ENCODE results near the gene POLR2A.
"Not testable (repeated sequence)": the region's sequence is repeated elsewhere in the genome, so short reads cannot be mapped to it uniquely, and the experiment has no call there.

Gene POLR2A

DNA sequence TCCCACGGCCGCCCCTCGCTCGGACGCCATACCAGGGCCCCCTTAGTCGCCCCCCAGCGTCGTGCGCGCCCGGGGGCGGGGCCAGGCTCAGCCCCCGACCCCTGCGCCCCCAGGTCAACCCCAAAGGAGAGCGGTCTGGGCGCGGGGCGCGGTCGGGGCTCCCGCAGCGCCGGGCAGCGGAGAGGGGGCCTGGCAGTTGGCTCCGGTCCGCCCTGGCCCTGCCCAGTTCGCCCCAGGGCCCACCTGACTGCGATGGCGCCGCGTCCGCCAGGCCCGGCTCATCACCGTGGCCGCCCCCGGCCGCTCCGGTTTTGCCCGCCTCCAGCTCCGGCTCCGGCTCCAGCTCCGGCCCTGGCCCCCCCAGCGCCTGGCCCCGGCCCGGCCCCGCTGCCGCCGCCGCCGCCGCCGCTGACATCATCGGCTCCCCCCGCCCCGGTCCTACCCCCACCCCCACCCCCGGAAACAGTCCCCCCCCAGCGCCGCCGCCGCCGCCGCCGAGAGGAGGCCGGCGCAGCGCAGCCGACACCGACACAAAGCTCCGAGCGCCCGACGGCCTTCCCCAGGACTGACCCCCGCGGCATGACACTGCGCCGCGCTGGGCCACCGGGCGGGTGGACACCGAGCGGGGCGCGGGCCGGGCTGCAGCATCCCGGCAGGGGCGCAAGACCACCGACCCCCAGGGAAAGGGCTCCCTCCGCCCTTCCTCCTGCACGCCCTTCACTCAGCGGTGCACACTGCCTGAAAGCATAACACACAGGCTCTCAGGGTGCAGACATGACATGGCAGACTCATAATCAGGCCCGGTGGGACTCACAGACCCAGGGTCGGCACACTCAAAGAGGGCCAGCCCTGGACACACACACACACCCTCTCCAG lies 4.7 kb upstream of the POLR2A start, which contains the start of gene ZBTB4:
Gene ZBTB4 (minus strand): TSS at position 419 of the 876 bp plus-strand sequence. CDS start 12,830 bp downstream, outside the sequence.
- no peak for DNase-seq (ENCODE audit: low read depth)

GRCh38 chr17:7480089-7480384 lies 4.1 kb upstream of the POLR2A start:
- DNase-seq (ENCODE audit: low read depth): no peak

DNA sequence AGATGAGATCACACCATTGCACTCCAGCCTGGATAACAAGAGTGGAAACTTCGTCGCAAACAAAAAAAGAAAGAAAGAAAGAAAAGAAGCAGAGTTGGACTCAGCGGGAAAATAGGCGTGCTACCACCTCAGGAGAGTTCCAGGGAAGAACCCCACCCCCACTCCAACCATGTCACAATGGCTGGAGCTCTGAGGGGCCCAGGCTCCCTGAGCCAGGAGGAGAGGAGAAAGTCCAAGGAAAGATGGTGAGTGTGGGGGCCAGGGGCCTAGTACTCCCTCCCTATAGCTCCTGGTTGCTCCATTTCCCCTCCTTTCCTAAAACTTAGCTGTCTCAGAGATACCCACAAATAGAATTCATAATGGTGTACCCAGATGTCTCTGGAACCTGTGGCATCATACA lies 2.9 kb upstream of the POLR2A start, which contains the start of gene SLC35G6:
Gene SLC35G6 (plus strand): TSS at position 172 of the 400 bp plus-strand sequence. CDS start 71 bp downstream, at position 243.
- DNase-seq (ENCODE audit: low read depth): not testable (repeated sequence)

DNA sequence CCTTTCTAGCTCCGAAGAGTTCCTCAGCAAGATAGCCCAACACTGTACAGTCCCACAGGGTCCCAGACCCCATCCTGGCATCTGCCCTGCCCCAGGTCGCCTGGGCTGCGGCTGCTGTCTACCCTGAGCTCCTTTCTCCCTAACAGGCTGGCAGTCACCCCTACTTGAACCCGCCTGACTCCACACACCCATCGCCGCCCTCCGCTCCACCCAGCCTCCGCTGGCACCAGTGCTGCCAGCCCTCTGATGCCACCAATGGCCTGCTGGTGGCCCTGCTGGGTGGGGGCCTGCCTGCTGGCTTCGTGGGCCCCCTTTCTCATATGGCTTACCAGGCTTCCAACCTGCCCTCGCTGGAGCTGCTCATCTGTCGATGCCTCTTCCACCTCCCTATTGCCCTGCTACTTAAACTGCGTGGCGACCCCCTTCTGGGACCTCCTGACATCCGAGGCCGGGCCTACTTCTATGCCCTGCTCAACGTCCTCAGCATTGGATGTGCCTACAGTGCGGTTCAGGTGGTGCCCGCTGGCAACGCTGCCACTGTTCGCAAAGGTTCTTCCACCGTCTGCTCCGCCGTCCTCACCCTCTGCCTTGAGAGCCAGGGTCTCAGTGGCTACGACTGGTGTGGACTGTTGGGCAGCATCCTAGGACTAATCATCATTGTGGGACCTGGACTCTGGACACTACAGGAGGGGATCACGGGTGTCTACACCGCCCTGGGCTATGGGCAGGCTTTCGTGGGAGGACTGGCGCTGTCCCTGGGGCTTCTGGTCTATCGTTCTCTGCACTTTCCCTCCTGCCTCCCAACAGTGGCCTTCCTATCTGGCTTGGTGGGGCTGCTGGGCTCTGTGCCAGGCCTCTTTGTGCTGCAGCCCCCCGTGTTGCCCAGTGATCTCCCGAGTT lies 2.1 kb upstream of the POLR2A start:
- DNase-seq (ENCODE audit: low read depth): not testable (repeated sequence)

DNA sequence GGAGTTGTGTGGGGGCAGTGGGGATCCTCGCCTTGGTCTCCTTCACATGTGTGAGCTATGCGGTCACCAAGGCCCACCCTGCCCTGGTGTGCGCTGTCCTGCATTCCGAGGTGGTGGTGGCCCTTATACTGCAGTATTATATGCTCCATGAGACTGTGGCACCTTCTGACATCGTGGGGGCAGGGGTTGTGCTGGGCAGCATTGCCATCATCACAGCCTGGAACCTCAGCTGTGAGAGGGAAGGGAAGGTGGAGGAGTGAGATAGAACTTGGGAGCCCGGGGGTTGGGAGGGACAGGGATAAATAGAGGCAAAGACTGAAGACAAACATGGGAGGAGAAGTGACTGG lies 1.5 kb upstream of the POLR2A start:
- not testable (repeated sequence) for DNase-seq (ENCODE audit: low read depth)

- DNase-seq (ENCODE audit: low read depth): peak; percentile 33
Observed at GRCh38 chr17:7483255-7484066, 705 bp upstream of the POLR2A start.

GRCh38 chr17:7484919-7485377 lies 782 bp downstream of the POLR2A start:
- no peak for DNase-seq (ENCODE audit: low read depth)

DNA sequence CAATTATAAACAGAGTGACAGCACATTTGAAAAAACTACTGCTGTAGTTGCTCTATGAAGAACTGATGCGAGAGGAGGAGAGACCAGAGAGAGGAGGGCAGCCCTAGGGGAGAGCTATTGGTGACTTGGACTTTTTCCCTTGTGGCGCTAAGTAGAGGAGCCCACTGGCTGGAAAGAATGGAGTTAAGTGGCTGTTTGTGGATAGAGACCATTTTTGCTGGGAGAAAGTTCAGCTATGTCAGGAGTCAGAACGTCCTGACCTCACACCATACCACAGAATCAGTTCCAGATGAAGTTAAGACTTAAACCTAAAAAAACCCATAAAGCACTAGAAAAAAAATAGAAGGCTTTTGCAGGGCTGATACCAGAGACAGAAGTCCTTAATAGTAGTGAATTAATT lies 2.0 kb downstream of the POLR2A start:
- DNase-seq (ENCODE audit: low read depth): no peak

- DNase-seq (ENCODE audit: low read depth): no peak
Observed at GRCh38 chr17:7490144-7490543, 6.0 kb downstream of the POLR2A start.

- no peak for DNase-seq (ENCODE audit: low read depth)
Observed at GRCh38 chr17:7491583-7491982, 7.4 kb downstream of the POLR2A start.

- no peak for DNase-seq (ENCODE audit: low read depth)
Observed at GRCh38 chr17:7493941-7494340, 9.8 kb downstream of the POLR2A start.

- DNase-seq (ENCODE audit: low read depth): no peak
Observed at GRCh38 chr17:7495906-7496434, 11.8 kb downstream of the POLR2A start.

- DNase-seq (ENCODE audit: low read depth): no peak
Observed at GRCh38 chr17:7496470-7497183, 12.5 kb downstream of the POLR2A start.

DNA sequence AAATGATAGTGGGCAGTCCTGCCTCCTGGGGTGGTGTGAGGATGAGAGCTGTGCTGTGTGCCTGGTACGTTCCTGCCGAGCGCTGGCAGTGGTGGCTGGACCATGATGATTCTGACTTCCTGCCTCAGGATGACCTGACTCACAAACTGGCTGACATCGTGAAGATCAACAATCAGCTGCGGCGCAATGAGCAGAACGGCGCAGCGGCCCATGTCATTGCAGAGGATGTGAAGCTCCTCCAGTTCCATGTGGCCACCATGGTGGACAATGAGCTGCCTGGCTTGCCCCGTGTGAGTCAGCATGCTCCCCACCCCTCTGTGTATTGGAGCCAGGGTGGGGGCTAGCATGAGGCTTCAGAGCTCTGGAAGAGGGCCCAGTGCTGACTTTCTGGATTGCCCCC lies 13.1 kb downstream of the POLR2A start:
- DNase-seq (ENCODE audit: low read depth): no peak

DNA sequence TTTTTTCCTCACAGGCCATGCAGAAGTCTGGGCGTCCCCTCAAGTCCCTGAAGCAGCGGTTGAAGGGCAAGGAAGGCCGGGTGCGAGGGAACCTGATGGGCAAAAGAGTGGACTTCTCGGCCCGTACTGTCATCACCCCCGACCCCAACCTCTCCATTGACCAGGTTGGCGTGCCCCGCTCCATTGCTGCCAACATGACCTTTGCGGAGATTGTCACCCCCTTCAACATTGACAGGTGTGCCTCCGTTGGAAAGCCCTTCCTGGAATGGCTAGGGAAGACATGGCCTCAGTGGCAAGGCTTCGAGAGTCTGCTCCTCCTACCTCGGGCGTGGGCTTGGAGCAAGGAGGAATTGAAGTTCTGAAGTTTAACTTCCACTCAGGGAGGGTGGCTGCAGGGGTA lies 13.5 kb downstream of the POLR2A start:
- DNase-seq (ENCODE audit: low read depth): no peak

- DNase-seq (ENCODE audit: low read depth): no peak
Observed at GRCh38 chr17:7499161-7499560, 15.0 kb downstream of the POLR2A start.

DNA sequence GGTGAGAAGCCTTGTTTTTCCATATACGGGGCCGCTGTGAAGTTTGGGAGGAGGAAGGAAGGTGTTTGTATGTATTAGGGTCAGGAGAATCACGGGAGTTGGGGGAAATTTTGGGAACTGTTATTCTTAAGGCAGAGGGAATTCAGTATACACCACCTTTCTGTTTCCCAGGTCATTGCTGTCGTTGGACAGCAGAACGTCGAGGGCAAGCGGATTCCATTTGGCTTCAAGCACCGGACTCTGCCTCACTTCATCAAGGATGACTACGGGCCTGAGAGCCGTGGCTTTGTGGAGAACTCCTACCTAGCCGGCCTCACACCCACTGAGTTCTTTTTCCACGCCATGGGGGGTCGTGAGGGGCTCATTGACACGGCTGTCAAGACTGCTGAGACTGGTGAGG lies 17.6 kb downstream of the POLR2A start:
- no peak for DNase-seq (ENCODE audit: low read depth)

GRCh38 chr17:7502171-7502847 lies 18.1 kb downstream of the POLR2A start:
- no peak for DNase-seq (ENCODE audit: low read depth)

GRCh38 chr17:7502987-7503386 lies 18.8 kb downstream of the POLR2A start:
- DNase-seq (ENCODE audit: low read depth): no peak

DNA sequence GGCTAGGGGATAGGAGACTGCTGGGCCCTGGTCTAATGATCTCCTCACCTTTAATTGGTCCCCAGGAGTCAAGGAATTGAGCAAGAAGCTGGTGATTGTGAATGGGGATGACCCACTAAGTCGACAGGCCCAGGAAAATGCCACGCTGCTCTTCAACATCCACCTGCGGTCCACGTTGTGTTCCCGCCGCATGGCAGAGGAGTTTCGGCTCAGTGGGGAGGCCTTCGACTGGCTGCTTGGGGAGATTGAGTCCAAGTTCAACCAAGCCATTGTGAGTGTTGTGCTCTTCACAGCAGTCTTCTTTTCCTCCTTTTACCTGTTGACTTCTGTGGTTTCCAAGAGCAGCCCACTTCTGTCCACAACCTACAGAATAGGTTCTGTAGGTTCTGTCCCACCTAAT lies 19.4 kb downstream of the POLR2A start:
- no peak for DNase-seq (ENCODE audit: low read depth)

GRCh38 chr17:7508145-7508544 lies 24.0 kb downstream of the POLR2A start:
- no peak for DNase-seq (ENCODE audit: low read depth)

Data from HS-27A (cell line).